ENCODE measurements around the gene TEX35.

- no peak for TF ChIP-seq CTCF (conservative IDR thresholded peaks at IDR 0.05; ENCODE audit: low read depth, low read length)
- no peak for TF ChIP-seq EZH2 (IDR thresholded peaks at IDR 0.05; ENCODE audit: low read length, unreplicated experiment)
- TF ChIP-seq EZH2phosphoT487 (IDR thresholded peaks at IDR 0.05; ENCODE audit: borderline replicate concordance, low read length): no peak
Measured at GRCh38 chr1:178543290-178543607, 30.3 kb downstream of the TEX35 start.

Measured in PC-3 (cell line).